ENCODE data around the gene UBE2Q1. TPM values are rescaled to one million over a fixed set of nuclear protein-coding genes. Genes with fewer than 3 reads are reported as not detected.
A peak's percentile ranks its signal among the peaks of the same experiment; 100 is the strongest.

Gene UBE2Q1
- total RNA-seq, 1 experiment from 2014 or later: 70.9 TPM

DNA sequence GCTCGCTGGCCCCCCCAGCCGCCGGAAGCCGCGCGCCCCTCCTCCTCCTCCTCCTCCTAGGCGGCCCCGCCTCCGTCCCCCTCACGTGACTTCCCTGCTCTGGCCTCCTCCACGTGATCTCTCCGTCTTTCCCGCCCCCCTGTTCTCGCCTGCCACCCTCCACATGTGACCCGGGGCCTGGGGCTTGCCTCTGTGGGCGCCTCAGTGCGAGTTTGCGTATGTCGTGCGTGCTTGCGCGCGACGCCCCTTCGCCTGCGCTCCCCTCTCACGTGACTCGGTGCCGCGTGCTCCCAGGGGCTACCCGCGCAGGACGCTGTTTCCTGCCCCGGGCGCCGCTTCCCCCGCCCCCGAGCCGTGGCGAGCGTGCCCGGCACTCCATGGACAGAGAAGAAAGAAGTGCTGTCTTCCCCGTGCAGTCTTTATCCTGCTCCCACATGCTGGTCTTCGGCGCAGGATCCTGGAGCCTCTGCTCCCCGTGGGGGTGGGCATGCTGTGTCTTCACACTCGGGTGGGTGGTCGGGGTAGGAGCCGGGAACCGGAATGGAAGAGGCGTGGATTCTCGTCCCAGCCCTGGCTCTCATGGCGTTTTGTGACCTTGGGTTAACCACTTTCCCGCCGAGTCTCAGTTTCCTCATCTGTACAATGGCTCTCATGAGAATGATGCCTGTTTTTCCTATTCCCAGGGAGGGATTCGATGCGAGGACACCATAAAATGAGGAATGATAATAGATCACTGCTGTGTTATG, 431 bp upstream of the UBE2Q1 start (continued):
- TF ChIP-seq ELF1 (IDR thresholded peaks at IDR 0.05; ENCODE audit: borderline replicate concordance, low read depth): no peak
- TF ChIP-seq CBX3 (IDR thresholded peaks at IDR 0.05; ENCODE audit: low read depth): peak; percentile 96
- no peak for TF ChIP-seq RAD21 (IDR thresholded peaks at IDR 0.05; ENCODE audit: low read depth)
- no peak for TF ChIP-seq YY1 (IDR thresholded peaks at IDR 0.05; ENCODE audit: extremely low read depth, insufficient replicate concordance, low read depth, low read length)

DNA sequence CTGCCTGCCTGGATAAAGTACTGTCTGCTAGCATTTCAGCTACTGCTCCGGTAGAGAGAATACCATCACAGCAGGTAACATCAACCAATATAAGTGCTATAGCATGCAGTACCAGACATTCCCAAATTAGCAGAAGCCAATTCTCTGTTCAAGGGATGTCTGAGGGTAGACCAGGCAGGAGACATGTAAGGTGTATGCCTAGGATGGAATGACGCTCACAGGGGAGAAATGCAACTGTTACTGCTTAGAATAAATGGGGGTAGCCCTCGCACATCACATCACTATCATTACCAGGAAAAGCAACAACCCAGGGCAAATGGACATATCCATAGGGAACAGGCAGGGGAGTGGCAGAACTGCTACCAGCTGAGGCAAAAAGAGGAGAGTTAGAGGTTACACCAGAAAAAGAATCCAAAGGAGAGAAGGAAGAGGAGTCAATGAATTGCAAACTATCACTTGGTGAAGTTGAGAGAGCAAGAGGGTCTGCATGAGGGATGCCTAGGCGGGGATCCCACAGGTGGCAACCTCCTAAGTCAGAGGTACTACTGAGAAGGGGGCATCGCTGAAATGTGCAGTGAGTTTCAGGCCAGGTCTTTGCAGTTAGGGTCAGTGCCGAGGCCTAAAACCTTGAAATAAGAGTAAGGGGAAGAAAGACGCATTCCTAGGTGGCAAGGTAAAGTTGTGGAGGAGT, 1.1 kb downstream of the UBE2Q1 start:
- no peak for TF ChIP-seq SRF (IDR thresholded peaks at IDR 0.05; ENCODE audit: low read depth)
- TF ChIP-seq YY1 (IDR thresholded peaks at IDR 0.05; ENCODE audit: extremely low read depth, insufficient replicate concordance, low read depth, low read length): no peak
- no peak for TF ChIP-seq ZFX (IDR thresholded peaks at IDR 0.05)
- no peak for TF ChIP-seq TCF7L2 (IDR thresholded peaks at IDR 0.05; ENCODE audit: borderline replicate concordance, extremely low read depth, insufficient read depth, insufficient read length)
- no peak for TF ChIP-seq CBX3 (IDR thresholded peaks at IDR 0.05; ENCODE audit: low read depth)
- TF ChIP-seq RAD21 (IDR thresholded peaks at IDR 0.05; ENCODE audit: low read depth): no peak
- no peak for TF ChIP-seq SP1 (IDR thresholded peaks at IDR 0.05; ENCODE audit: low read depth)
- no peak for TF ChIP-seq EGR1 (IDR thresholded peaks at IDR 0.05; ENCODE audit: low read depth)
- TF ChIP-seq FOSL1 (IDR thresholded peaks at IDR 0.05; ENCODE audit: low read depth): no peak
- no peak for TF ChIP-seq EZH2 (IDR thresholded peaks at IDR 0.05)
- TF ChIP-seq, protein P1, sequence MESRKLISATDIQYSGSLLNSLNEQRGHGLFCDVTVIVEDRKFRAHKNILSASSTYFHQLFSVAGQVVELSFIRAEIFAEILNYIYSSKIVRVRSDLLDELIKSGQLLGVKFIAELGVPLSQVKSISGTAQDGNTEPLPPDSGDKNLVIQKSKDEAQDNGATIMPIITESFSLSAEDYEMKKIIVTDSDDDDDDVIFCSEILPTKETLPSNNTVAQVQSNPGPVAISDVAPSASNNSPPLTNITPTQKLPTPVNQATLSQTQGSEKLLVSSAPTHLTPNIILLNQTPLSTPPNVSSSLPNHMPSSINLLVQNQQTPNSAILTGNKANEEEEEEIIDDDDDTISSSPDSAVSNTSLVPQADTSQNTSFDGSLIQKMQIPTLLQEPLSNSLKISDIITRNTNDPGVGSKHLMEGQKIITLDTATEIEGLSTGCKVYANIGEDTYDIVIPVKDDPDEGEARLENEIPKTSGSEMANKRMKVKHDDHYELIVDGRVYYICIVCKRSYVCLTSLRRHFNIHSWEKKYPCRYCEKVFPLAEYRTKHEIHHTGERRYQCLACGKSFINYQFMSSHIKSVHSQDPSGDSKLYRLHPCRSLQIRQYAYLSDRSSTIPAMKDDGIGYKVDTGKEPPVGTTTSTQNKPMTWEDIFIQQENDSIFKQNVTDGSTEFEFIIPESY (IDR thresholded peaks at IDR 0.05; ENCODE audit: extremely low read depth, insufficient replicate concordance, low read length): no peak
- TF ChIP-seq ATF3 (IDR thresholded peaks at IDR 0.05): no peak
- Histone ChIP-seq H3K4me2 (ENCODE audit: low read length) (peak overlapping the region; percentile 88), H3K9ac (ENCODE audit: low read length) (peak overlapping the region; percentile 86), H3K79me2 (ENCODE audit: insufficient read depth, low read length) (peaks cover 30% of the 10 kb centered on the region), H3K9me2 (ENCODE audit: insufficient read depth) (no peaks in the 10 kb centered on the region), H3K4me3 (replicated peaks in 1 of 2; ENCODE audit: low read depth in 1 of 2, low read length in 2 of 2) (peak overlapping the region; percentile 81 to 85), H3K9me3 (ENCODE audit: control insufficient read depth in 1 of 2, insufficient read depth in 1 of 2, low read depth in 1 of 2, low read length in 2 of 2) (no peaks in the 10 kb centered on the region), H4K20me1 (ENCODE audit: insufficient read depth) (no peaks in the 10 kb centered on the region), H3K27ac (ENCODE audit: low read depth, low read length) (peak overlapping the region; percentile 91), H3K4me1 (ENCODE audit: control insufficient read depth in 1 of 2, insufficient read depth in 2 of 2, low read length in 2 of 2) (peaks cover 11 to 34% of the 10 kb centered on the region in 2 experiments), H2AFZ (ENCODE audit: low read depth, low read length, poor library complexity, severe bottlenecking) (no peak overlapping the region), H3K27me3 (ENCODE audit: insufficient read depth, low read length) (no peaks in the 10 kb centered on the region), H3K36me3 (ENCODE audit: control insufficient read depth in 1 of 2, insufficient read depth in 2 of 2, low read length in 2 of 2) (peaks cover 33 to 34% of the 10 kb centered on the region in 2 experiments)
- CTCF ChIA-PET: interaction anchor here (1.0 to 1.3 kb wide), 2 partner anchors 11 to 78 kb away, joined by 3 to 4 read pairs; no protein-coding TSS in a partner anchor
- ATAC-seq: no peak
- DNase-seq (ENCODE audit: low read depth, low spot score): no peak
- BruUV-seq (replicated peaks): no TSS peak
- POLR2A ChIA-PET: no interaction called here
- intact Hi-C loops (cut with micrococcal nuclease): loop anchor here (5.0 kb wide), 3 partner anchors 150 to 525 kb away; partner anchors contain the start of genes EFNA4 and IL6R
- RAD21 ChIA-PET (ENCODE audit: low non-redundant PET in 1 of 2, low total read pairs in 2 of 2, uncharacterized antibody in 2 of 2, unreplicated experiment in 2 of 2): interaction anchor here in 1 of 2 experiments (0.6 kb wide), 1 partner anchor 11 kb away, joined by 3 read pairs; no protein-coding TSS in a partner anchor
